Heart left ventricle (tissue), 16 donors: Measurements from ENCODE around the gene FMC1. TPM values are rescaled to one million over a fixed set of nuclear protein-coding genes. Genes with fewer than 3 reads are reported as not detected.

Source experiments
- ATAC-seq, 4 donors: fragments of 200-7000 bp; cut with Tn5 transposase; one replicate each; pipeline ENCODE4 v1.9.1; 2020 to 2022; ENCODE audit warnings: moderate library complexity in 4 of 4, mild to moderate bottlenecking in 3 of 4, moderate number of reproducible peaks in 1 of 4
- DNase-seq, 5 donors: peaks; one replicate each; pipeline ENCODE4 v3.0.0-alpha.2; 2020
- H3K27ac ChIP-seq, 12 donors: fragments of 200-600 bp; sonication (generic) in 4 of 12; one replicate each; pipeline versions ENCODE4 v1.5.0 to v1.8.0; 2016 to 2022; ENCODE audit warnings: mild to moderate bottlenecking in 2 of 12
- H3K27me3 ChIP-seq, 9 donors: fragments of 200-600 bp; sonication (generic) in 2 of 9; one replicate each; pipeline versions ENCODE4 v1.5.1 to v1.8.0; 2016 to 2022; ENCODE audit warnings: mild to moderate bottlenecking in 3 of 9
- H3K36me3 ChIP-seq, 9 donors: fragments of 200-600 bp; sonication (generic) in 2 of 9; one replicate each; pipeline versions ENCODE4 v1.5.0 to v1.8.0; 2018 to 2022; ENCODE audit warnings: mild to moderate bottlenecking in 2 of 9
- H3K4me1 ChIP-seq, 12 donors: fragments of 200-600 bp; sonication (generic) in 4 of 12; one replicate each; pipeline versions ENCODE4 v1.5.0 to v1.8.0; 2016 to 2022; ENCODE audit warnings: mild to moderate bottlenecking in 3 of 12
- H3K4me3 ChIP-seq, 12 donors: fragments of 200-600 bp; sonication (generic) in 4 of 12; one replicate each; pipeline versions ENCODE4 v1.5.0 to v1.8.0; 2017 to 2022; ENCODE audit warnings: mild to moderate bottlenecking in 9 of 12, moderate library complexity in 4 of 12
- H3K9me3 ChIP-seq, 12 donors: fragments of 200-600 bp; sonication (generic) in 4 of 12; one replicate each; pipeline versions ENCODE4 v1.5.0 to v1.8.0; 2016 to 2022; ENCODE audit warnings: mild to moderate bottlenecking in 1 of 12
- POLR2A ChIP-seq, 2 donors: fragments of 450-650 bp; IDR thresholded peaks; one replicate each; pipeline ENCODE4 v1.6.1; 2017; ENCODE audit warnings: antibody characterized with exemption in 2 of 2, mild to moderate bottlenecking in 2 of 2, moderate library complexity in 2 of 2
- WGBS, 4 donors: extraction: QIAGEN DNeasy Blood & Tissue Kit in 2 of 4; methylation state at CpG; one replicate each; pipeline versions ENCODE4 v1.1.5 to v1.1.7; 2013 to 2018; 5-methylcytosine and 5-hydroxymethylcytosine counted together
- intact Hi-C, 10 donors: fragments of 100-400 bp; cut with DNase I; formaldehyde crosslinking; loops; one replicate each; pipeline versions ENCODE4 v1.11.1 to v1.14.2; 2022
- polyA plus RNA-seq, 2 donors: library from polyadenylated mRNA; stranded (reverse); fragments of 200-250 nt; gene quantifications; one replicate each; pipeline ENCODE4 v1.2.3, GENCODE V29; 2013
- total RNA-seq, 9 donors: library from RNA; depleted of rRNA in 2 of 9; stranded (reverse); fragments of >200 nt in 2 of 9; fragmentation: NEBNext Ultra II Directional in 3 of 9; extraction: Animal tissue kit (Norgen Biotek cat#: 25700) in 3 of 9; gene quantifications; one replicate each; pipeline versions ENCODE4 v1.1.0 to v1.2.4, GENCODE V29; 2016 to 2023
- TF ChIP-seq, protein P1 (sequence below), 12 donors: fragments of 200-600 bp; sonication (generic) in 4 of 12; IDR thresholded peaks; one replicate each; pipeline versions ENCODE4 v1.5.0 to v1.8.0; 2018 to 2022; ENCODE audit warnings: antibody characterized with exemption in 12 of 12, mild to moderate bottlenecking in 5 of 12
- donor health status: ischemic (EF 13 %, LVEDD 7.1; RV severe dilation, severe dysfunction).
- donor health status: healthy with polysubstance abuse.
- donor health status: DM: no; HTN: yes; CAD: no.
- donor health status: DM: no; HTN: no; CAD: no.
- donor health status: ischemic (EF 25% LVEDD 6.9; RV normal size, moderate dysfunction).
- donor health status: ischemic (EF 25% LVEDD 5.7; RV mildly dilated, moderate dysfunction).
- donor health status: healthy.
- donor health status: DM: yes; HTN: yes; CAD: no.
- donor health status: ischemic (EF 35%, LVEDD 5.7; RV mildly dilated, moderate dysfunction).
- donor health status: nonischemic (EF 11% LVEDD 7.7; RV severe dilation, severe dysfunction).
- donor health status: DM: yes; HTN: yes; CAD: no.
- donor health status: PGD.
- donor health status: ischemic (EF 29% LVEDD 5.4; RV normal size, mild dysfunction).
- donor health status: nonischemic (EF 23%, LVEDD 6.1; RV moderate dilation, normal function).

FMC1 gene
- total and polyA plus RNA-seq, 11 donors: 19.0 to 95.7 (median 33.8) TPM

DNA sequence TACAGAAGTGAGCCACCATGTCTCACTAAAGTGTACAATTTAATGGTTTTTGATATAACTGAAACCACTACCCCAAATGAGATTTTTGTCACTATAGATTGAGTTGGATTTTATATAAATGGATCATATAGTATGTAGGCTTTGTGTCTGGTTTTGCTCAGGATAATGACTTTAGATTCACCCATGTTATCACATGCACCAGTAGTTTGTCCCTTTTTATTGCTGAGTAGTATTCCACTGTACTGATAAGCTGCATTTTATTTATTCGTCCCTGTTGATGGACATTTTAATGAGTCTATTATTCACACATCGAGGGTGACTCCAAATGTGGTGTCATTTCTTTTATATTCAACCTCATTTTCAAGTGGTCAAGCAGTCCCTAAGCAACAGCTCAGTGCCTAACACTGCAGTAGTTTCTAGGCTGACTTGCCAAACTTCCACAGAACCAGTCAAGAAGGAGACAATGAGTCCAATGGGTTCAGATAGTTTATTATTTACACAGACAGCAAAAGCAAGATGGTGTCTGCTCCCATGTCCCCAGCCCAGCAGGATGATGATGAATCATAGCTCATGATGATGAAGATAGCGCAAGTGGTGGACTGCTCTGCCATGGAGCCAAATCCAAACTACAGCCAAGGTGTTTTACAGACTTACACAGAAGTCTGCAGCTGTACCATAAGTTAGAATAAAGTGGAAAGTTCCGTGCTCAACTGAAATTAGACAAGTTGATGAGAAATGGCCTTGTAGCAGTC lies 6.6 kb upstream of the FMC1 start:
- H3K9me3 ChIP-seq: peaks cover 0 to 6% (median 0%) of the 10 kb centered on the region in 12 donors
- peaks cover 0 to under 1% (median 0%) of the 10 kb centered on the region in 12 donors for H3K4me1 ChIP-seq
- TF ChIP-seq POLR2A (IDR thresholded peaks at IDR 0.05): no peak
- TF ChIP-seq, protein P1, sequence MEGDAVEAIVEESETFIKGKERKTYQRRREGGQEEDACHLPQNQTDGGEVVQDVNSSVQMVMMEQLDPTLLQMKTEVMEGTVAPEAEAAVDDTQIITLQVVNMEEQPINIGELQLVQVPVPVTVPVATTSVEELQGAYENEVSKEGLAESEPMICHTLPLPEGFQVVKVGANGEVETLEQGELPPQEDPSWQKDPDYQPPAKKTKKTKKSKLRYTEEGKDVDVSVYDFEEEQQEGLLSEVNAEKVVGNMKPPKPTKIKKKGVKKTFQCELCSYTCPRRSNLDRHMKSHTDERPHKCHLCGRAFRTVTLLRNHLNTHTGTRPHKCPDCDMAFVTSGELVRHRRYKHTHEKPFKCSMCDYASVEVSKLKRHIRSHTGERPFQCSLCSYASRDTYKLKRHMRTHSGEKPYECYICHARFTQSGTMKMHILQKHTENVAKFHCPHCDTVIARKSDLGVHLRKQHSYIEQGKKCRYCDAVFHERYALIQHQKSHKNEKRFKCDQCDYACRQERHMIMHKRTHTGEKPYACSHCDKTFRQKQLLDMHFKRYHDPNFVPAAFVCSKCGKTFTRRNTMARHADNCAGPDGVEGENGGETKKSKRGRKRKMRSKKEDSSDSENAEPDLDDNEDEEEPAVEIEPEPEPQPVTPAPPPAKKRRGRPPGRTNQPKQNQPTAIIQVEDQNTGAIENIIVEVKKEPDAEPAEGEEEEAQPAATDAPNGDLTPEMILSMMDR (IDR thresholded peaks at IDR 0.05): no peak
- H3K36me3 ChIP-seq: no peaks in the 10 kb centered on the region
- WGBS, 4 donors: 91 to 92% (median 92%) methylated on average over 4 of the region's 4 CpGs
- H3K27ac ChIP-seq: no peak overlapping the region
- intact Hi-C loops: no loop called here
- ATAC-seq (no peak), DNase-seq (no peak)
- H3K27me3 ChIP-seq: no peaks in the 10 kb centered on the region
- no peak overlapping the region for H3K4me3 ChIP-seq

DNA sequence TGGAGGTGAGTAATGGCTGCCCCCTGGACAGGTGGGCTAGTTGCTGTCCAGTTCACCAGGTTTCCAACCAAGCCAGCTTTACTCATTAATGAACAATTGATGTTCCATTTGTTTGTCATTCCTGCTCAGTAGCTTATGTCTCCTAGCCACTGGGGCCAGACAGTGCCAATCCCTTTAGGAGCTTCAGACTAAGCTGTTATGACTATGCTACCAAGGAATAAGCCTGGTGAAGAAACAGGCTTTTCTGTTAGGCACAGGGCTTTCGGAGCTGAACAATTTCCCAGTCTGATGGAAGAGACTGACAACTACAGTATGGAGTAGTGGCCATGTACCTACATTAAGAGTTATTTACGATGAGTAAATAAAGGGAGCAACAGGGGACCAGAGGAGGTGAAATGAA lies 2.1 kb upstream of the FMC1 start:
- no peak for DNase-seq
- no peak overlapping the region for H3K4me3 ChIP-seq
- WGBS, 4 donors: 96 to 98% (median 97%) methylated on average over 2 of the region's 2 CpGs
- H3K4me1 ChIP-seq: peaks cover 0 to 18% (median 10%) of the 10 kb centered on the region in 12 donors
- no peak overlapping the region for H3K27ac ChIP-seq
- no peak for ATAC-seq
- peaks cover 0 to 9% (median 0%) of the 10 kb centered on the region in 12 donors for H3K9me3 ChIP-seq
- no peaks in the 10 kb centered on the region for H3K27me3 ChIP-seq
- TF ChIP-seq, protein P1 (IDR thresholded peaks at IDR 0.05): no peak
- TF ChIP-seq POLR2A (IDR thresholded peaks at IDR 0.05): no peak
- intact Hi-C loops: no loop called here
- no peaks in the 10 kb centered on the region for H3K36me3 ChIP-seq

DNA sequence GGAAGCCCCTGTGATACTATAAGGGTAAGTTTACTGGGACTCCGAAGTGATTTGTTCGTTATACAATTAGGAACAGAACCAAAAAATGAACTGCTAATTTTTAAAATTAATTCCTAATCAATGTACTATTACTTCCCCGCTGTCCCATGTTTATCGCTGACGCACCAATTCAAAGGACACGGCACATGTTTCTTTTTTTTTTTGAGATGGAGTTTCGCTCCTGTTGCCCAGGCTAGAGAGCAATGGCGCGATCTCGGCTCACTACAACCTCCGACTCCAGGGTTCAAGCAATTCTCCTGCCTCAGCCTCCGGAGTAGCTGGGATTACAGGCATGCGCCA lies 1.5 kb upstream of the FMC1 start:
- peak overlapping the region in 11 of 12 donors; percentile 63 to 88 (median 84) for H3K4me3 ChIP-seq
- H3K9me3 ChIP-seq: peaks cover 0 to 9% (median 0%) of the 10 kb centered on the region in 12 donors
- intact Hi-C loops: loop anchor here in 5 of 10 donors (1.0 to 2.0 kb wide), 4 partner anchors 19 to 109 kb away; partner anchors contain the start of genes LUC7L2 (in 4 of the 5) and UBN2 (in 2 of the 5)
- H3K4me1 ChIP-seq: peaks cover 0 to 18% (median 10%) of the 10 kb centered on the region in 12 donors
- H3K27ac ChIP-seq: peak overlapping the region; percentile 96 to 100 (median 99)
- TF ChIP-seq POLR2A (IDR thresholded peaks at IDR 0.05): no peak
- TF ChIP-seq, protein P1 (IDR thresholded peaks at IDR 0.05): no peak
- no peaks in the 10 kb centered on the region for H3K27me3 ChIP-seq
- H3K36me3 ChIP-seq: no peaks in the 10 kb centered on the region
- ATAC-seq: no peak
- WGBS, 4 donors: 75 to 88% (median 79%) methylated on average over 13 of the region's 13 CpGs
- no peak for DNase-seq

DNA sequence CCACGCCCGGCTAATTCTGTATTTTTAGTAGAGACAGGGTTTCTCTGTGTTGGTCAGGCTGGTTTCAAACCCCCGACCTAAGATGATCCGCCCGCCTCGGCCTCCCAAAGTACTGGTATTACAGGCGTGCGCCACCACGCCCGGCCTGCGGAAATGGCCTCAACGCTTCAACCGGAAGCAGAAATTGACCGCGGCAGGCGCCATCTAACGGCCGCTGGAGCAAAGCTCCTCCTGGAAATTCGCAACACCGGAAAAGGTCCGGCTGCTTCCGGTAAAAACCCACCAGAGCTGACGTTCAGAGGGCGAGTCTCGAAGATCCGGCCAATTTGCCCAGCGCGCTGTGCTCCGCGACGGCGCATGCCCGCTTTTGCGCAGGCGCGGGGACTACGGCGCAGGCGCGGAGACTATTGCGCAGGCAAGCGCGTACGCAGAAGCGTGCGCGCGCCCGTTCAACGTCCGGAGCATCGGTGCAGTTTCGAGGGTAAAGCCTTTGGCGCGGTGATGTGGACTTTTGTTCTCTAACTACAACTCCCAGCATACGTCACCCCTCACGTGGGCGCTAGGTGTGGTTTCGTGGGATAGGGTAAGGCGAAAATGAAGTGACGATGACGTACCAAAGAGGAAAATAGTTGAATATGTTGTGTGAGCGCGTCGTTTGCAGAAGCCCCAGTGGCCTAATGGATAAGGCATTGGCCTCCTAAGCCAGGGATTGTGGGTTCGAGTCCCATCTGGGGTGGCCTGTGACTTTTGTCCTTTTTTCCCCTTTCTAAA lies 915 bp upstream of the FMC1 start:
- ATAC-seq (peak; percentile 87 to 90 (median 90)), DNase-seq (peak; percentile 98 to 99 (median 98))
- Histone ChIP-seq H3K36me3 (peaks cover 0 to 3% (median under 1%) of the 10 kb centered on the region in 9 donors), H3K9me3 (peaks cover 0 to 9% (median 0%) of the 10 kb centered on the region in 12 donors), H3K4me3 (peak overlapping the region; percentile 63 to 88 (median 84)), H3K27ac (peak overlapping the region; percentile 96 to 100 (median 99)), H3K4me1 (peaks cover 0 to 23% (median 10%) of the 10 kb centered on the region in 12 donors), H3K27me3 (no peaks in the 10 kb centered on the region)
- intact Hi-C loops: loop anchor here in 5 of 10 donors (1.0 to 2.0 kb wide), 4 partner anchors 19 to 109 kb away; partner anchors contain the start of genes LUC7L2 (in 4 of the 5) and UBN2 (in 2 of the 5)
- 2 to 3% (median 2%) methylated on average over 46 to 66 of the region's 66 CpGs for WGBS, 4 donors
- TF ChIP-seq, protein P1 (IDR thresholded peaks at IDR 0.05): peak; percentile 64 to 92 (median 80)
- peak in 1 of 2 donors; percentile 54 for TF ChIP-seq POLR2A (IDR thresholded peaks at IDR 0.05)
